Activated CD8-positive, alpha-beta memory T cell treated with anti-CD3 and anti-CD28 coated beads for 1 hour (primary cell): Measurements from ENCODE around the gene MAP4K3.
"Not testable (repeated sequence)": the region's sequence is repeated elsewhere in the genome, so short reads cannot be mapped to it uniquely, and the experiment has no call there.

Source experiments
- DNase-seq, 2 donors: peaks; one replicate each; pipeline ENCODE4 v3.0.0-alpha.2; 2020; ENCODE audit warnings: low read depth in 1 of 2; ENCODE audit errors: extremely low read depth in 1 of 2

The MAP4K3 gene

GRCh38 chr2:39378968-39379367 is 58.1 kb downstream of the MAP4K3 start:
- DNase-seq: no peak

- DNase-seq: no peak
These were observed 59.7 kb downstream of the MAP4K3 start for GRCh38 chr2:39377226-39377939.

- no peak for DNase-seq
These were observed 61.2 kb downstream of the MAP4K3 start for GRCh38 chr2:39375917-39376316.

- DNase-seq: no peak
These were observed 63.8 kb downstream of the MAP4K3 start for GRCh38 chr2:39373181-39373802.

- DNase-seq: no peak
These were observed 67.0 kb downstream of the MAP4K3 start for GRCh38 chr2:39370101-39370500.

- DNase-seq: no peak
These were observed 68.2 kb downstream of the MAP4K3 start for GRCh38 chr2:39368846-39369245.

GRCh38 chr2:39368376-39368775 is 68.7 kb downstream of the MAP4K3 start:
- DNase-seq: no peak

- DNase-seq: no peak
These were observed 74.5 kb downstream of the MAP4K3 start for GRCh38 chr2:39362595-39362994.

GRCh38 chr2:39361511-39361910 is 75.6 kb downstream of the MAP4K3 start:
- DNase-seq: no peak

- DNase-seq: not testable (repeated sequence)
These were observed 76.7 kb downstream of the MAP4K3 start for GRCh38 chr2:39360342-39360741.

- no peak for DNase-seq
These were observed 77.5 kb downstream of the MAP4K3 start for GRCh38 chr2:39359453-39360038.

- no peak for DNase-seq
These were observed 80.0 kb downstream of the MAP4K3 start for GRCh38 chr2:39356922-39357639.

GRCh38 chr2:39350658-39351057 is 86.4 kb downstream of the MAP4K3 start:
- DNase-seq: no peak

GRCh38 chr2:39338502-39338901 is 98.6 kb downstream of the MAP4K3 start:
- DNase-seq: no peak

GRCh38 chr2:39335930-39336329 is 101.2 kb downstream of the MAP4K3 start:
- DNase-seq: no peak

GRCh38 chr2:39334978-39335377 is 102.1 kb downstream of the MAP4K3 start:
- no peak for DNase-seq

GRCh38 chr2:39334529-39334928 is 102.6 kb downstream of the MAP4K3 start:
- DNase-seq: no peak

GRCh38 chr2:39326644-39327043 is 110.4 kb downstream of the MAP4K3 start:
- DNase-seq: no peak

- DNase-seq: no peak
These were observed 111.1 kb downstream of the MAP4K3 start for GRCh38 chr2:39325966-39326365.

GRCh38 chr2:39321056-39322035 is 115.7 kb downstream of the MAP4K3 start:
- DNase-seq: not testable (repeated sequence)
